Right lobe of liver (tissue), 4 donors: ENCODE measurements around the gene ZC3H12D.

Experiments used
- CTCF ChIP-seq, 4 donors: fragments of 200-600 bp in 3 of 4; fragments of 450-650 bp in 1 of 4; IDR thresholded peaks; one replicate each; pipeline versions ENCODE4 v1.5.1 to v1.8.0; 2016 to 2022; ENCODE audit warnings: antibody characterized with exemption in 4 of 4, mild to moderate bottlenecking in 2 of 4
- POLR2A ChIP-seq: fragments of 450-650 bp; IDR thresholded peaks from one replicate; pipeline ENCODE4 v1.6.1; 2017; ENCODE audit warnings: antibody characterized with exemption, mild to moderate bottlenecking
- donor health status: DM: no; HTN: no; CAD: no.
- donor health status: DM: no; HTN: no; CAD: no.
- donor health status: DM: no; HTN: yes; CAD: no.

- TF ChIP-seq CTCF (IDR thresholded peaks at IDR 0.05) = no peak
- TF ChIP-seq POLR2A = no peak
Measured at GRCh38 chr6:149423964-149424440, 60.8 kb downstream of the ZC3H12D start.
